Astrocyte of the spinal cord (primary cell): ENCODE measurements around the gene PLEKHG4B.
"Not testable (repeated sequence)": the region's sequence is repeated elsewhere in the genome, so short reads cannot be mapped to it uniquely, and the experiment has no call there.

Source experiments
- DNase-seq: peaks from one replicate; pipeline ENCODE4 v3.0.0; 2011; ENCODE audit warnings: low read depth, low spot score
- H3K4me3 ChIP-seq: 2 replicates; pipeline ENCODE4 v1.5.1; 2011; ENCODE audit warnings: low read depth, mild to moderate bottlenecking, low read length, moderate library complexity
- in situ Hi-C: cut with HindIII; loops from 2 replicates; pipeline ENCODE4 v1.10.0; 2017; ENCODE audit warnings: low sequenced_read_pairs
- TF ChIP-seq, protein P1 (sequence below): IDR thresholded peaks from 2 replicates; pipeline ENCODE4 v1.5.1; 2012; ENCODE audit warnings: low read depth, mild to moderate bottlenecking, low read length, inconsistent platforms

Gene PLEKHG4B

GRCh38 chr5:195401-196160 lies 103.6 kb downstream of the PLEKHG4B start:
- TF ChIP-seq, protein P1, sequence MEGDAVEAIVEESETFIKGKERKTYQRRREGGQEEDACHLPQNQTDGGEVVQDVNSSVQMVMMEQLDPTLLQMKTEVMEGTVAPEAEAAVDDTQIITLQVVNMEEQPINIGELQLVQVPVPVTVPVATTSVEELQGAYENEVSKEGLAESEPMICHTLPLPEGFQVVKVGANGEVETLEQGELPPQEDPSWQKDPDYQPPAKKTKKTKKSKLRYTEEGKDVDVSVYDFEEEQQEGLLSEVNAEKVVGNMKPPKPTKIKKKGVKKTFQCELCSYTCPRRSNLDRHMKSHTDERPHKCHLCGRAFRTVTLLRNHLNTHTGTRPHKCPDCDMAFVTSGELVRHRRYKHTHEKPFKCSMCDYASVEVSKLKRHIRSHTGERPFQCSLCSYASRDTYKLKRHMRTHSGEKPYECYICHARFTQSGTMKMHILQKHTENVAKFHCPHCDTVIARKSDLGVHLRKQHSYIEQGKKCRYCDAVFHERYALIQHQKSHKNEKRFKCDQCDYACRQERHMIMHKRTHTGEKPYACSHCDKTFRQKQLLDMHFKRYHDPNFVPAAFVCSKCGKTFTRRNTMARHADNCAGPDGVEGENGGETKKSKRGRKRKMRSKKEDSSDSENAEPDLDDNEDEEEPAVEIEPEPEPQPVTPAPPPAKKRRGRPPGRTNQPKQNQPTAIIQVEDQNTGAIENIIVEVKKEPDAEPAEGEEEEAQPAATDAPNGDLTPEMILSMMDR: peak; percentile 30
- no peak overlapping the region for H3K4me3 ChIP-seq
- DNase-seq: no peak
- in situ Hi-C loops: no loop called here

- in situ Hi-C loops: no loop called here
- DNase-seq: no peak
- TF ChIP-seq, protein P1: no peak
- H3K4me3 ChIP-seq: no peak overlapping the region
Measured at GRCh38 chr5:196350-196749, 104.4 kb downstream of the PLEKHG4B start.

DNA sequence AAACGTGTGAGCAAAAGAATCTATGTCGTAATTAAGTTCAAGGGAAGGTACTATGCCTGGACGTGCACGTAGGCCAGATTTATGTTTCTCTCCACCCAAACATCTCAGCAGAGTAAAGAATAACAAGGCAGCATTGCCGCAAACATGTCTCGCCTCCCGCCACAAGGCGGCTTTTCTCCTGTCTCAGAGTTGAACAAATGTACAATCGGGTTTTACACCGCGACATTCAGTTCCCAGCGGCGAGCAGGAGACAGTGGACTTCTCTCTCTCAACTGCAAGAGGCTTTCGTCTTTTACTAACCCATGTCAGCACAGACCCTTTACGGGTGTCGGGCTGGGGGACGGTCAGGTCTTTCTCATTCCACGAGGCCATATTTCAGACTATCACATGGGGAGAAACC lies 105.1 kb downstream of the PLEKHG4B start:
- TF ChIP-seq, protein P1: peak; percentile 30
- DNase-seq: peak; percentile 47
- H3K4me3 ChIP-seq, in situ Hi-C loops: not testable (repeated sequence)

- DNase-seq: no peak
- in situ Hi-C loops: no loop called here
- TF ChIP-seq, protein P1: no peak
- no peak overlapping the region for H3K4me3 ChIP-seq
Measured at GRCh38 chr5:197892-198489, 106.0 kb downstream of the PLEKHG4B start.

DNA sequence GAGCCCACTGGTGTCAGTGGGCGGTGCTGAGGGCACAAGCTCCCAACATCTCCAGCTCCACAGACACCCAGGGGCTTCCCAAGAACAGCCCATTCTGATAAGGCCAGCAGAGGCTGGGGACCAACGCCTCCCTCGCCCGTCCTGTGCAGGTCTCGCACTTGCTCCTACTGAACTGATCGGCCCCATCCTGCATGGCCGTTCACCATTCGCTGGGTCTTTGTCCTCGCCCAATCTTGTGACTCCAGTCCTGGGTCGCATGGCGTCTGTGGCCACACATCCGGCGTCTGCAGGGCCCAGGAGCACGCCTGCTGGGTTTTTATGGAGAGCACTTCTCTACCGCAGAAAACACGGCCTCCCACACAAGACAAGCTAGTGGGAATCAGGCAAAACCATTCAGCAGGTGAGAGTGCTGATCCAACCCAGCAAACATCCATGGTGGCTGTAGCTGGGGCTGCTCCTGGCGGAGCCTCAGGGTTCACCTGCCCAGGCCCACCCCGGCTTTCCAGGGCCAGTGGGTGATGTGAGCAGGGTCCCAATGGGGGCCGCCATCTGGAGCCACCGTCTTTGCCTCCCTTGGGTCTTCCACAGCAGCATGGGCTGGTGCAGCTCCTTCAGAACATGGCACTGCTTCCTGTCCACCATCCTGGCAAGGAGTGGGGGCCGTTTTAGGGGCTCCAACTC lies 106.7 kb downstream of the PLEKHG4B start:
- in situ Hi-C loops: no loop called here

More for the DNA sequence above, 106.7 kb downstream of the PLEKHG4B start:
- no peak overlapping the region for H3K4me3 ChIP-seq
- DNase-seq: no peak
- TF ChIP-seq, protein P1: no peak
